Suprapubic skin (tissue), 4 donors: ENCODE results near the gene PNMA6E.

Experiments
- CTCF ChIP-seq, 2 donors: fragments of 200-600 bp in 1 of 2; fragments of 450-650 bp in 1 of 2; sonication (generic) in 1 of 2; IDR thresholded peaks; one replicate each; pipeline ENCODE4 v1.5.1; 2016 to 2019; ENCODE audit warnings: antibody characterized with exemption in 2 of 2, mild to moderate bottlenecking in 1 of 2, moderate library complexity in 1 of 2
- POLR2A ChIP-seq, 2 donors: fragments of 450-650 bp; IDR thresholded peaks; one replicate each; pipeline ENCODE4 v1.6.1; 2017; ENCODE audit warnings: antibody characterized with exemption in 2 of 2, mild to moderate bottlenecking in 2 of 2, moderate library complexity in 2 of 2
- POLR2AphosphoS5 ChIP-seq, 3 donors: sonication (generic); formaldehyde crosslinking; IDR thresholded peaks; one replicate each; pipeline ENCODE4 v1.6.1; 2017; ENCODE audit warnings: antibody characterized with exemption in 3 of 3

GRCh38 chrX:153440556-153441135 is 39.5 kb upstream of the PNMA6E start:
- no peak for TF ChIP-seq POLR2AphosphoS5 (IDR thresholded peaks at IDR 0.05)
- TF ChIP-seq POLR2A (IDR thresholded peaks at IDR 0.05): no peak
- TF ChIP-seq CTCF (IDR thresholded peaks at IDR 0.05): no peak
